Mesenchymal stem cell (in vitro differentiated cells and primary cell): Measurements from ENCODE around the gene POLR1C.

ENCODE experiments used
- DNase-seq: peaks from one replicate; pipeline ENCODE4 v3.0.0-alpha.2; 2013
- H2AFZ ChIP-seq: one replicate; pipeline ENCODE4 v1.6.1; 2013; ENCODE audit warnings: low read depth, mild to moderate bottlenecking, control low read depth, inconsistent platforms, low read length, moderate library complexity
- H2AK5ac ChIP-seq: 2 replicates; pipeline ENCODE4 v1.6.1; 2013; ENCODE audit warnings: low read length, moderate library complexity, mild to moderate bottlenecking, inconsistent platforms; ENCODE audit not compliant: severe bottlenecking
- H2BK120ac ChIP-seq: one replicate; pipeline ENCODE4 v1.6.1; 2013; ENCODE audit warnings: low read depth, mild to moderate bottlenecking, inconsistent platforms, low read length, moderate library complexity
- H2BK12ac ChIP-seq, 2 experiments: one replicate each; pipeline ENCODE4 v1.6.1; 2013; ENCODE audit warnings: inconsistent platforms in 2 of 2, low read length in 2 of 2, mild to moderate bottlenecking in 2 of 2, moderate library complexity in 2 of 2, control low read depth in 1 of 2
- H2BK15ac ChIP-seq: one replicate; pipeline ENCODE4 v1.6.1; 2013; ENCODE audit warnings: mild to moderate bottlenecking, low read depth, inconsistent platforms; ENCODE audit not compliant: poor library complexity, severe bottlenecking
- H2BK5ac ChIP-seq: 2 replicates; pipeline ENCODE4 v1.6.1; 2013; ENCODE audit warnings: low read depth, mild to moderate bottlenecking, low read length, control low read depth, inconsistent platforms; ENCODE audit not compliant: poor library complexity, severe bottlenecking
- H3K14ac ChIP-seq, 2 experiments: one replicate each; pipeline ENCODE4 v1.6.1; 2013; ENCODE audit warnings: inconsistent platforms in 2 of 2, low read length in 2 of 2, control low read depth in 1 of 2, mild to moderate bottlenecking in 1 of 2, moderate library complexity in 1 of 2
- H3K18ac ChIP-seq, 2 experiments: one replicate each; pipeline ENCODE4 v1.6.1; 2013; ENCODE audit warnings: inconsistent platforms in 2 of 2, low read length in 2 of 2, control low read depth in 1 of 2, low read depth in 1 of 2, mild to moderate bottlenecking in 1 of 2
- H3K23ac ChIP-seq, 2 experiments: one replicate each; pipeline ENCODE4 v1.6.1; 2013; ENCODE audit warnings: inconsistent platforms in 2 of 2, low read length in 2 of 2, mild to moderate bottlenecking in 2 of 2, moderate library complexity in 2 of 2, control low read depth in 1 of 2
- H3K27ac ChIP-seq: 2 replicates; pipeline ENCODE4 v1.5.1; 2013; ENCODE audit warnings: mild to moderate bottlenecking, moderate library complexity, low read length, control low read depth, inconsistent platforms; ENCODE audit not compliant: poor library complexity, severe bottlenecking
- H3K27me3 ChIP-seq, 2 experiments: 2 replicates each; pipeline versions ENCODE4 v1.6.1 to v1.7.0; 2013; ENCODE audit warnings: low read length in 2 of 2, mild to moderate bottlenecking in 2 of 2, moderate library complexity in 2 of 2, control low read depth in 1 of 2, inconsistent platforms in 1 of 2; ENCODE audit not compliant: control insufficient read depth in 1 of 2, insufficient read depth in 1 of 2
- H3K36me3 ChIP-seq, 2 experiments: 2 replicates each; pipeline versions ENCODE4 v1.6.1 to v1.7.0; 2013; ENCODE audit warnings: low read length in 2 of 2, control low read depth in 1 of 2, inconsistent platforms in 1 of 2, low read depth in 1 of 2, mild to moderate bottlenecking in 1 of 2; ENCODE audit not compliant: insufficient read depth in 2 of 2, control insufficient read depth in 1 of 2
- H3K4ac ChIP-seq, 2 experiments: one replicate each; pipeline ENCODE4 v1.6.1; 2013; ENCODE audit warnings: inconsistent platforms in 2 of 2, low read length in 2 of 2, mild to moderate bottlenecking in 2 of 2, moderate library complexity in 2 of 2, control low read depth in 1 of 2, low read depth in 1 of 2
- H3K4me1 ChIP-seq: 2 replicates; pipeline ENCODE4 v1.6.1; 2013; ENCODE audit warnings: low read depth, low read length, control low read depth; ENCODE audit not compliant: control insufficient read depth, insufficient read depth
- H3K4me2 ChIP-seq: 2 replicates; pipeline ENCODE4 v1.6.1; 2013; ENCODE audit warnings: low read length, mild to moderate bottlenecking, inconsistent platforms; ENCODE audit not compliant: poor library complexity, severe bottlenecking
- H3K4me3 ChIP-seq, 2 experiments: 2 replicates each; pipeline versions ENCODE4 v1.5.1 to v1.7.0; 2013; ENCODE audit warnings: low read length in 2 of 2, mild to moderate bottlenecking in 2 of 2, control low read depth in 1 of 2, low read depth in 1 of 2; ENCODE audit not compliant: insufficient read depth in 1 of 2
- H3K79me1 ChIP-seq: replicated peaks from 2 replicates; pipeline ENCODE4 v1.6.1; 2013; ENCODE audit warnings: mild to moderate bottlenecking, control low read depth, low read length, inconsistent platforms; ENCODE audit not compliant: poor library complexity, severe bottlenecking
- H3K9ac ChIP-seq: 2 replicates; pipeline ENCODE4 v1.7.0; 2013; ENCODE audit warnings: mild to moderate bottlenecking, low read length, moderate library complexity
- H3K9me3 ChIP-seq: 2 replicates; pipeline ENCODE4 v1.7.0; 2013; ENCODE audit warnings: mild to moderate bottlenecking, low read length; ENCODE audit not compliant: control insufficient read depth
- H4K8ac ChIP-seq: one replicate; pipeline ENCODE4 v1.6.1; 2013; ENCODE audit warnings: inconsistent platforms, mild to moderate bottlenecking, low read length, moderate library complexity
- H4K91ac ChIP-seq: one replicate; pipeline ENCODE4 v1.6.1; 2013; ENCODE audit warnings: mild to moderate bottlenecking, low read length, inconsistent platforms
- WGBS: methylation state at CpG from one replicate; pipeline ENCODE4 v1.1.7; 2013; ENCODE audit warnings: mixed read lengths; 5-methylcytosine and 5-hydroxymethylcytosine counted together

The POLR1C gene

GRCh38 chr6:43510827-43511163, 6.1 kb upstream of the POLR1C start:
- peaks cover 23% of the 10 kb centered on the region for H3K4me1 ChIP-seq
- H3K27me3 ChIP-seq: peaks cover 0 to 19% of the 10 kb centered on the region in 2 experiments
- peak overlapping the region; percentile 64 for H2BK15ac ChIP-seq
- H3K18ac ChIP-seq: no peak overlapping the region
- H4K91ac ChIP-seq: no peak overlapping the region
- H3K4me2 ChIP-seq: peak overlapping the region; percentile 64
- H2AFZ ChIP-seq: no peak overlapping the region
- peak overlapping the region; percentile 87 for H3K9ac ChIP-seq
- H3K27ac ChIP-seq: no peak overlapping the region
- no peak overlapping the region for H3K23ac ChIP-seq
- no peak for DNase-seq
- peak overlapping the region in 1 of 2 experiments; percentile 17 for H2BK12ac ChIP-seq
- no peak overlapping the region for H2BK120ac ChIP-seq
- peak overlapping the region; percentile 27 for H4K8ac ChIP-seq
- no peak overlapping the region for H2BK5ac ChIP-seq
- peak overlapping the region; percentile 65 to 76 for H3K4me3 ChIP-seq
- H3K4ac ChIP-seq: peak overlapping the region in 1 of 2 experiments; percentile 24
- no peak overlapping the region for H2AK5ac ChIP-seq
- H3K36me3 ChIP-seq: peaks cover 46 to 54% of the 10 kb centered on the region in 2 experiments
- no peaks in the 10 kb centered on the region for H3K9me3 ChIP-seq
- H3K79me1 ChIP-seq: peaks cover 11% of the 10 kb centered on the region
- 79% methylated on average over 9 of the region's 10 CpGs for WGBS
- no peak overlapping the region for H3K14ac ChIP-seq

- Histone ChIP-seq H2AFZ (no peak overlapping the region), H2BK120ac (no peak overlapping the region), H2BK5ac (no peak overlapping the region), H2BK12ac (no peak overlapping the region), H3K23ac (no peak overlapping the region), H3K18ac (no peak overlapping the region), H3K79me1 (peaks cover 11% of the 10 kb centered on the region), H3K4ac (no peak overlapping the region), H4K8ac (no peak overlapping the region), H3K27me3 (peaks cover 0 to 19% of the 10 kb centered on the region in 2 experiments), H3K27ac (no peak overlapping the region), H4K91ac (no peak overlapping the region), H3K4me2 (no peak overlapping the region), H3K4me1 (peaks cover 23% of the 10 kb centered on the region), H2AK5ac (no peak overlapping the region), H3K4me3 (no peak overlapping the region), H2BK15ac (no peak overlapping the region), H3K36me3 (peaks cover 43 to 50% of the 10 kb centered on the region in 2 experiments), H3K14ac (no peak overlapping the region), H3K9ac (no peak overlapping the region), H3K9me3 (no peaks in the 10 kb centered on the region)
- WGBS: 97% methylated on average over 7 of the region's 11 CpGs
- DNase-seq: no peak
Observed at GRCh38 chr6:43511824-43512415, 5.0 kb upstream of the POLR1C start.

GRCh38 chr6:43515808-43516207, 1.1 kb upstream of the POLR1C start:
- Histone ChIP-seq H2BK120ac (no peak overlapping the region), H3K36me3 (peaks cover 49 to 66% of the 10 kb centered on the region in 2 experiments), H4K91ac (peak overlapping the region; percentile 40), H2BK5ac (no peak overlapping the region), H2BK12ac (peak overlapping the region in 1 of 2 experiments; percentile 35), H3K23ac (no peak overlapping the region), H3K4me2 (peak overlapping the region; percentile 72), H2BK15ac (no peak overlapping the region), H4K8ac (peak overlapping the region; percentile 16), H3K18ac (peak overlapping the region in 1 of 2 experiments; percentile 14), H3K4ac (peak overlapping the region; percentile 15 to 35), H3K9ac (peak overlapping the region; percentile 100), H3K14ac (no peak overlapping the region), H3K27ac (peak overlapping the region; percentile 13), H3K4me3 (peak overlapping the region; percentile 36 to 100), H3K9me3 (no peaks in the 10 kb centered on the region), H2AFZ (no peak overlapping the region), H3K4me1 (peaks cover 10% of the 10 kb centered on the region), H3K79me1 (peaks cover 17% of the 10 kb centered on the region), H3K27me3 (no peaks in the 10 kb centered on the region), H2AK5ac (peak overlapping the region; percentile 15)
- DNase-seq: no peak
- WGBS: 90% methylated on average over 9 of the region's 9 CpGs

- Histone ChIP-seq H3K79me1 (peaks cover 20% of the 10 kb centered on the region), H3K27ac (peak overlapping the region; percentile 73), H2BK120ac (peak overlapping the region; percentile 27), H4K91ac (peak overlapping the region; percentile 47), H2BK5ac (no peak overlapping the region), H3K14ac (no peak overlapping the region), H4K8ac (no peak overlapping the region), H3K4ac (peak overlapping the region; percentile 47 to 91), H3K4me3 (peak overlapping the region; percentile 69 to 100), H3K9ac (peak overlapping the region; percentile 100), H3K18ac (peak overlapping the region; percentile 73), H3K23ac (no peak overlapping the region), H3K9me3 (no peaks in the 10 kb centered on the region), H2AK5ac (peak overlapping the region; percentile 30), H3K4me2 (peak overlapping the region; percentile 72), H2BK15ac (no peak overlapping the region), H2BK12ac (no peak overlapping the region), H3K4me1 (peaks cover 9% of the 10 kb centered on the region), H3K36me3 (peaks cover 52 to 66% of the 10 kb centered on the region in 2 experiments), H2AFZ (no peak overlapping the region), H3K27me3 (no peaks in the 10 kb centered on the region)
- no peak for DNase-seq
- WGBS: 2% methylated on average over 10 of the region's 10 CpGs
Observed at GRCh38 chr6:43516367-43516696, 557 bp upstream of the POLR1C start.
